Measurements from ENCODE around the gene PSMB7.

DNA sequence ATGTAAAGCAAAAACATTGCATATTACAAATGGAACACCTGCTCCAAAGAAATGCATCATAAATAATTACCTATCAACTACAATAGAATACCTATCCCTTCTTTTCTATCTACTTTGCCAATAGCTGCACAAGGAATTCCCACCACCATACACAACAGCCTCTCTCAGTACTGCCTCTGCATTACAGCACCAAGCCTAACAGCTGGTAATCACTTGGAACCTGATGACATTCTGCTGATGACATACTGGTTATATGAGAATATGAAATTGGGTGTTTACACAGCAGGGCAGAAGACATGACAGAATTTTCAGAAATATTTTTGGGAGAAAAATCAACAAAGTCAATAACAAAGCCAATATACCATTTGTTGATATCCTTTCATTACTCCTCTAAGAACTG, 43.2 kb downstream of the PSMB7 start:
- TF ChIP-seq POLR2A (IDR thresholded peaks at IDR 0.05), result no peak
- TF ChIP-seq CTCF (IDR thresholded peaks at IDR 0.05), result no peak
